T-helper 17 cell (primary cell): ENCODE measurements around the gene MAGI2. TPM values are rescaled to one million over a fixed set of nuclear protein-coding genes. Genes with fewer than 3 reads are reported as not detected.

Experiments
- ATAC-seq: fragments of 150-1000 bp; cut with Tn5 transposase; 2 replicates; pipeline ENCODE4 v1.10.0; 2021; ENCODE audit warnings: mild to moderate bottlenecking, moderate library complexity
- DNase-seq, 3 donors: peaks; one replicate each; pipeline versions ENCODE4 v3.0.0 to v3.0.0-alpha.2; 2020 to 2021
- H3K9me3 ChIP-seq: one replicate; pipeline ENCODE4 v1.7.0; 2013; ENCODE audit warnings: low read length, mild to moderate bottlenecking; ENCODE audit not compliant: control insufficient read depth, poor library complexity, severe bottlenecking
- H3K27ac Mint-ChIP-seq: one replicate; pipeline ENCODE4 v1.8.0; 2022; ENCODE audit warnings: mild to moderate bottlenecking, moderate library complexity, mixed read lengths
- H3K27me3 Mint-ChIP-seq: one replicate; pipeline ENCODE4 v1.8.0; 2022; ENCODE audit warnings: mixed read lengths
- H3K36me3 Mint-ChIP-seq: one replicate; pipeline ENCODE4 v1.8.0; 2022; ENCODE audit warnings: low read depth, mixed read lengths
- H3K4me1 Mint-ChIP-seq: one replicate; pipeline ENCODE4 v1.8.0; 2022; ENCODE audit warnings: mild to moderate bottlenecking, mixed read lengths
- H3K4me3 Mint-ChIP-seq: one replicate; pipeline ENCODE4 v1.8.0; 2022; ENCODE audit warnings: mild to moderate bottlenecking, moderate library complexity, mixed read lengths
- total RNA-seq, 4 donors: library from RNA in 2 of 4; stranded (reverse) in 2 of 4; gene quantifications; one replicate each; pipeline ENCODE4 v1.2.3 and lab custom pipeline; 2022 to 2026

MAGI2 gene
- total RNA-seq, 2 donors from 2014 or later: 0.73 TPM; not detected in 1

GRCh38 chr7:78437118-78437517, 1016.3 kb downstream of the MAGI2 start:
- Mint-ChIP-seq H3K4me3 (no peak overlapping the region), H3K27ac (no peak overlapping the region), H3K27me3 (peaks cover 7% of the 10 kb centered on the region), H3K36me3 (no peaks in the 10 kb centered on the region), H3K4me1 (no peaks in the 10 kb centered on the region)
- ATAC-seq (no peak), DNase-seq (no peak)
- H3K9me3 ChIP-seq: no peaks in the 10 kb centered on the region

- Mint-ChIP-seq H3K4me1 (no peaks in the 10 kb centered on the region), H3K36me3 (no peaks in the 10 kb centered on the region), H3K27me3 (peaks cover 7% of the 10 kb centered on the region), H3K4me3 (no peak overlapping the region), H3K27ac (no peak overlapping the region)
- DNase-seq (no peak), ATAC-seq (no peak)
- no peaks in the 10 kb centered on the region for H3K9me3 ChIP-seq
These were observed 1018.1 kb downstream of the MAGI2 start for GRCh38 chr7:78435355-78435754.

GRCh38 chr7:78434281-78434680, 1019.2 kb downstream of the MAGI2 start:
- no peaks in the 10 kb centered on the region for H3K9me3 ChIP-seq
- no peak overlapping the region for H3K4me3 Mint-ChIP-seq

GRCh38 chr7:78433421-78433820, 1020.0 kb downstream of the MAGI2 start:
- no peak overlapping the region for H3K27ac Mint-ChIP-seq
- no peaks in the 10 kb centered on the region for H3K36me3 Mint-ChIP-seq
- ATAC-seq (no peak), DNase-seq (no peak)
- no peaks in the 10 kb centered on the region for H3K4me1 Mint-ChIP-seq
- H3K27me3 Mint-ChIP-seq: peaks cover 7% of the 10 kb centered on the region
- H3K9me3 ChIP-seq: no peaks in the 10 kb centered on the region
- H3K4me3 Mint-ChIP-seq: no peak overlapping the region

More at GRCh38 chr7:78434281-78434680, 1019.2 kb downstream of the MAGI2 start:
- Mint-ChIP-seq H3K27me3 (peaks cover 7% of the 10 kb centered on the region), H3K27ac (no peak overlapping the region), H3K36me3 (no peaks in the 10 kb centered on the region), H3K4me1 (no peaks in the 10 kb centered on the region)
- DNase-seq: no peak
- no peak for ATAC-seq

GRCh38 chr7:78429878-78430277, 1023.6 kb downstream of the MAGI2 start:
- Mint-ChIP-seq H3K27ac (no peak overlapping the region), H3K27me3 (no peaks in the 10 kb centered on the region)
- no peaks in the 10 kb centered on the region for H3K9me3 ChIP-seq

GRCh38 chr7:78427209-78427608, 1026.3 kb downstream of the MAGI2 start:
- no peaks in the 10 kb centered on the region for H3K36me3 Mint-ChIP-seq
- ATAC-seq: no peak
- H3K27me3 Mint-ChIP-seq: no peaks in the 10 kb centered on the region
- no peak overlapping the region for H3K4me3 Mint-ChIP-seq
- H3K9me3 ChIP-seq: no peaks in the 10 kb centered on the region
- no peak overlapping the region for H3K27ac Mint-ChIP-seq
- DNase-seq: no peak
- no peaks in the 10 kb centered on the region for H3K4me1 Mint-ChIP-seq

More at GRCh38 chr7:78429878-78430277, 1023.6 kb downstream of the MAGI2 start:
- ATAC-seq: no peak
- Mint-ChIP-seq H3K36me3 (no peaks in the 10 kb centered on the region), H3K4me3 (no peak overlapping the region), H3K4me1 (no peaks in the 10 kb centered on the region)
- DNase-seq: no peak

- H3K9me3 ChIP-seq: no peaks in the 10 kb centered on the region
- ATAC-seq (no peak), DNase-seq (no peak)
- Mint-ChIP-seq H3K4me1 (no peaks in the 10 kb centered on the region), H3K36me3 (no peaks in the 10 kb centered on the region), H3K4me3 (no peak overlapping the region), H3K27me3 (no peaks in the 10 kb centered on the region), H3K27ac (no peak overlapping the region)
These were observed 1033.5 kb downstream of the MAGI2 start for GRCh38 chr7:78420001-78420400.

GRCh38 chr7:78417180-78417853, 1036.2 kb downstream of the MAGI2 start:
- no peaks in the 10 kb centered on the region for H3K36me3 Mint-ChIP-seq
- no peaks in the 10 kb centered on the region for H3K4me1 Mint-ChIP-seq
- H3K9me3 ChIP-seq: no peaks in the 10 kb centered on the region
- H3K27me3 Mint-ChIP-seq: no peaks in the 10 kb centered on the region
- H3K27ac Mint-ChIP-seq: no peak overlapping the region
- DNase-seq (no peak), ATAC-seq (no peak)
- no peak overlapping the region for H3K4me3 Mint-ChIP-seq

GRCh38 chr7:78413568-78413967, 1039.9 kb downstream of the MAGI2 start:
- Mint-ChIP-seq H3K4me3 (no peak overlapping the region), H3K36me3 (no peaks in the 10 kb centered on the region), H3K27me3 (no peaks in the 10 kb centered on the region), H3K27ac (no peak overlapping the region), H3K4me1 (no peaks in the 10 kb centered on the region)
- ATAC-seq (no peak), DNase-seq (no peak)
- H3K9me3 ChIP-seq: no peaks in the 10 kb centered on the region

- ATAC-seq (no peak), DNase-seq (no peak)
- Mint-ChIP-seq H3K4me1 (no peaks in the 10 kb centered on the region), H3K4me3 (no peak overlapping the region), H3K27ac (no peak overlapping the region), H3K27me3 (no peaks in the 10 kb centered on the region), H3K36me3 (no peaks in the 10 kb centered on the region)
- no peaks in the 10 kb centered on the region for H3K9me3 ChIP-seq
These were observed 1041.1 kb downstream of the MAGI2 start for GRCh38 chr7:78412216-78412858.

GRCh38 chr7:78407031-78407430, 1046.4 kb downstream of the MAGI2 start:
- H3K27me3 Mint-ChIP-seq: peaks cover 7% of the 10 kb centered on the region
- no peak overlapping the region for H3K27ac Mint-ChIP-seq
- no peaks in the 10 kb centered on the region for H3K4me1 Mint-ChIP-seq
- no peaks in the 10 kb centered on the region for H3K9me3 ChIP-seq
- DNase-seq (no peak), ATAC-seq (no peak)
- H3K36me3 Mint-ChIP-seq: no peaks in the 10 kb centered on the region
- no peak overlapping the region for H3K4me3 Mint-ChIP-seq

GRCh38 chr7:78406531-78406930, 1046.9 kb downstream of the MAGI2 start:
- no peak overlapping the region for H3K27ac Mint-ChIP-seq
- H3K4me3 Mint-ChIP-seq: no peak overlapping the region
- ATAC-seq (no peak), DNase-seq (no peak)
- H3K9me3 ChIP-seq: no peaks in the 10 kb centered on the region
- H3K36me3 Mint-ChIP-seq: no peaks in the 10 kb centered on the region
- peaks cover 7% of the 10 kb centered on the region for H3K27me3 Mint-ChIP-seq
- H3K4me1 Mint-ChIP-seq: no peaks in the 10 kb centered on the region

- ATAC-seq: no peak
- Mint-ChIP-seq H3K36me3 (no peaks in the 10 kb centered on the region), H3K4me1 (no peaks in the 10 kb centered on the region), H3K27ac (no peak overlapping the region), H3K4me3 (no peak overlapping the region), H3K27me3 (peaks cover 14% of the 10 kb centered on the region)
- DNase-seq: no peak
- H3K9me3 ChIP-seq: no peaks in the 10 kb centered on the region
These were observed 1051.4 kb downstream of the MAGI2 start for GRCh38 chr7:78402096-78402495.

- no peaks in the 10 kb centered on the region for H3K4me1 Mint-ChIP-seq
These were observed 1053.4 kb downstream of the MAGI2 start for GRCh38 chr7:78400038-78400437.

More at GRCh38 chr7:78400038-78400437, 1053.4 kb downstream of the MAGI2 start:
- no peak overlapping the region for H3K27ac Mint-ChIP-seq
- DNase-seq (no peak), ATAC-seq (no peak)
- H3K36me3 Mint-ChIP-seq: no peaks in the 10 kb centered on the region
- peaks cover 7% of the 10 kb centered on the region for H3K27me3 Mint-ChIP-seq
- H3K4me3 Mint-ChIP-seq: no peak overlapping the region
- no peaks in the 10 kb centered on the region for H3K9me3 ChIP-seq
